CD4-positive, alpha-beta T cell treated with Interleukin-15 for 4 hours (primary cell): ENCODE measurements around the gene FIBCD1.

Experiments used
- DNase-seq: peaks from one replicate; pipeline ENCODE4 v3.0.0-alpha.2; 2020; ENCODE audit warnings: low spot score

FIBCD1 gene

DNA sequence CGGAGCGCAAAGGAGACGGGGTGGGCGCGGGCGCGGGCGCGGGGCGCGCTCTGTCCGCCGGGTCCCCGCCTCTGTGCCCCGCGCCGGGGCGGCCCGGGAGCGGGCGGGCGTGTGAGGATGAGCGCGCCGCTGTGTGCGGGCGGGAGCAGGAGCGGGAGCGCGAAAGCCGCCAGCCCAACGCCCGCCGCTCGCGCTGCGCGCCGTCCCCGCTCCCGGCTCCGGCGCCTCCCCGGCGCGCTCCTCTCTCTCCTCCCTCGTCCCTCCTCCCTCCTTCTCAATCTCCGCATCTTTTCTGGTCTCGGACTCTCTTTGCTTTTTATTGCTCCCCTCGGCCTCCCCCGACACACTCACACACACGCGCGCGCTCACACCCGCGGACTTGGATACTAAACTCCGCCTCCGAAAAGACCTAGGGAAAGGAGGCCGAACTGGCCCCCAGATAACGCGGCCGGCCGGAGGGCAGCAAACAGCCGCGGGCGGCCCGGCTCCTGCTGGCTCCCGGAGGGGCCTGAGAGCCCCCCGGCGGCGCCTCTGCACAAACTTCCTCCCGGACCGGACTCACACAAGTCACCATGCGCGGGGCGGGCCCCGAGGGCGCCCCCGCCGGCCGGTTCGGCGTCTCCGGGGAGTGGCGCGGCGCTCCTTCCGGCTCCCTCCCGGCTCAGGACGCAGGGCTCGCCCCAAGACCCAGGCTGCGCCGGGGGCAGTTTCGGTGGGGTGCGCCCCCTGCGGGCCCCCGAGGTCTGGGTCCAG, at the start of gene FIBCD1:
Gene FIBCD1 (minus strand): TSS at position 596 of the 753 bp plus-strand sequence. CDS start 640 bp downstream, outside the sequence.
- DNase-seq: no peak

DNA sequence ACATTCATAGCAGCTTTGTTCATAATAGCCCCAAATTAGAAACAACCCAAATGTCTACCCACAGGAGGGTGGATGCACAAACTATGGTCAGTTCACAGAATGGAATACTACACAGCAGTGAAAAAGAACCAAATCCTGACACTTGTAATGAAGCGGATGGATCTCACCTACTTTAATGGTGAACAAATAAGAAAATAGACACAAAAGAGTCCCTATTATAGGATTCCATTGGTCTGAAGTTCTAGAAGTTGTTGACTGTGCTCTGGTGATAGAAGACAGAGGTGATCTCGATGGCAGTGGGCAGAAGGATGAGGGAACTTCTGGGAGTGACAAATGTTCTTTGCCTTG, 49.3 kb upstream of the FIBCD1 start:
- no peak for DNase-seq

- no peak for DNase-seq
Observed at GRCh38 chr9:130987738-130988399, 48.8 kb upstream of the FIBCD1 start.

DNA sequence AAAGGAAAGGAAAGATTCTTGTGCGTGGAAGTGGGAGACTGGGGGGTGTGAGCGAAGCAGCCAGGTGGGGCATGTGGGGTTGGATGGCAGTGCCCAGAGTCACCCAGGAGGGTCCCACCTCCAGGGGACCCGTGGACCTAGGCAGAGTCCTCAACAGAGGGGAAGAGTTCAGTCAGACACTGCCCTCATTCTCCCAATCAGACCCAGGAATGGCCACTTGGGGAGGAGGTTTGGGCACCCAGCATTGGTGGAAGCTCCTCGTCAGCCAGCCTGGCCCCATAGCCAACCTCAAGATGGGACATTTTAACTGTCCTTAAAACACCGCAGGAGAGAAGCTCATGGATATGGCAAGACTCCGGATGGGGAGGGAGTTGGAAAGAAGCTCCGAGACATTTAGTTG, 48.0 kb upstream of the FIBCD1 start:
- DNase-seq: no peak

DNA sequence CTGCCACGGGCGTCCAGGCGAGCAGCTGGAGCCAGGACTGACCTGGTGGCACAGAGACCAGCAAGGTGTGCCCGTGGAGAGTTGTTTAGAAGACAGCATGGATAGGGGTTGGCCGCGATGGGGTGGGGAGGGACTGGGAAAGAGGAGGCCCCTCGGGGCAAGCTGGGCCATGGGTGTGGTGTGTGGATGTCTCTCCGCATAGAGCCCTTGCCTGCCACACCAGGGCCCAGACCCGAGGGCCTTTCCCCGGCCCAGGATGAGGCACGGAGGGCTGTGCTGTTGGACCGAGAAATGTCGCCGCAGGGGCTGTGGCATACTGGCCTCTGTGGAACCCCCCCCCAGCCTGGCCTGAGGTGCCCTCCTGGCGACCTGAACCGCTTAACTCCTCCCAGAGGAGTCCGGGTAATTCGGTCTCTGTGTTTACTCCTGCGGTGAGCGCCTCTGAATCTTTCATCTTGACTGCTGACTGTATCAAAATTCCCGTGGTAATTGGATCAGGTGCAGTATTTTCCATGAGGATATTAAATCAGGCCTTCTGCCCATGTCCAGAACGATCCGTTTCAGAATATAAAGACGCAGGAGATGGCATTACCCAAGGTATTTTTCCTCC, 47.4 kb upstream of the FIBCD1 start:
- DNase-seq: no peak

- DNase-seq: no peak
Observed at GRCh38 chr9:130985606-130986162, 46.6 kb upstream of the FIBCD1 start.

DNA sequence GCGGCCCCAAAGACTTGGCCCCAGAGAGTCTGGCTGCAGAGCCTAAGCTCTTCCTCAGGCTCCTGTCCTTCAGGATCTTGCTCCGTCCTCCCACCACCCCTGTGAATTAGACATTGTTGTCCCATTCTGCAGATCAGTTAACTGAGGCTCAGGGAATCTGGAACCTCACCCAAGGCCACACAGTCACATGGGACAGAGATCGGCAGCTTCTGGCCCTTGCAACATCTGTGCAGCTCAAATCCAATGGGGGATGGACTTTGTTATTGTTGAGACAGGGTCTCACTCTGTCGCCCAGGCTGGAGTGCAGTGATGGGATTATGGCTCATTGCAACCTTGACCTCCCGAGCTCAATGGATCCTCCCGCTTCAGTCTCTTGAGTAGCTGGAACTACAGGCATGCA, 46.0 kb upstream of the FIBCD1 start:
- no peak for DNase-seq

GRCh38 chr9:130984521-130984920, 45.5 kb upstream of the FIBCD1 start:
- no peak for DNase-seq

DNA sequence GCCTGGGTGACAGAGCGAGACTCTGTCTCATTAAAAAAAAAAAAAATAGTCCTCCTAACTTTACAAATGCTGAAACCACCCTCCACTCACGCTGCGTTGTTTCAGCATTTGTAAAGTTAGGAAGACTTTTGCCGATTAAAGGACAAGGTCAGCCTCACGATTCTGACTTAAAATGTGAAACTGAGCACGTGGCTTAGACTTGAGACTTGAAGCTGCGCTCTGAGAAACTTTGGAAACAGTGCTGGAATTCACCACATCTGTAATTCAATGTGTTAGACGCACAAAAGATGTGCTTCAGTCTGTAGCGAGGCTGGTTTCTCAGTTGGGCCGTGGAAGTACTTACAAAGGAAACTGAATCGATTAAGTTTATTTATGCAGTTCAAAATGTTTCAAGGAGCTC, 44.9 kb upstream of the FIBCD1 start:
- no peak for DNase-seq

GRCh38 chr9:130983359-130983670, 44.3 kb upstream of the FIBCD1 start:
- no peak for DNase-seq

DNA sequence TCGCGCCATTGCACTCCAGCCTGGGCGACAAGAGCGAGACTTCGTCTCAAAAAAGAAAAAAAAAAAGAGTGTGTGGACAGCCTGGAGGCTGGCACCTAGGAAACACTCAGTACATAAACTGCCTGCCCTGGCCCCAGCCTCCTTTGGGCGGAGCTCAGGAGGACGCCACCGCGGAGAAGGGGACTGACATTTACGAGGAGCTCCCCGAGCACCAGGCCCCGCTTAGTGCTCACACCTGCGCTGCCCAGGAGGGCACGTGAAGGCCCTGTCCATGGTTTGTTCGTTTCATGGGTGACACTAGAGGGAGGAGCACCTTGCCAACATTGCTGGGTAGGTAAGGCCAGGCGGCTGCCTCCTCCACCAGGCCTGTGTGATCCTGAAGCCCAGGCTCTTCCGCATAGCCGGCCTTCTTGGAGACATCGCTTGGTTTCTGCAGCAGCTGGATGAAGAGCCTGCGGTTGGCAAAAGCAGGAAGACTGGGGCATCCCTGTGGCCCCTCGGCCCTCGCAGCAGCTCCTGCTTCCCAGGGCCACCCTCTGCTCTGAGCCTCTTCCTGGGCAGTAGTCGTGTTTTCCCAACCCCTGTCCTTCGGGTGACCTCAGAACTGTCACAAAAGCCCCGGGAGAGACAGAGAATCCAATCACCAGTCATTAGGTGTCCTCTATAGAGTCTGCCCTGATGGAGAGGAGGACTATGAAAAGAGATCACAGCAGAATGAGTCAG, 43.8 kb upstream of the FIBCD1 start:
- DNase-seq: no peak

DNA sequence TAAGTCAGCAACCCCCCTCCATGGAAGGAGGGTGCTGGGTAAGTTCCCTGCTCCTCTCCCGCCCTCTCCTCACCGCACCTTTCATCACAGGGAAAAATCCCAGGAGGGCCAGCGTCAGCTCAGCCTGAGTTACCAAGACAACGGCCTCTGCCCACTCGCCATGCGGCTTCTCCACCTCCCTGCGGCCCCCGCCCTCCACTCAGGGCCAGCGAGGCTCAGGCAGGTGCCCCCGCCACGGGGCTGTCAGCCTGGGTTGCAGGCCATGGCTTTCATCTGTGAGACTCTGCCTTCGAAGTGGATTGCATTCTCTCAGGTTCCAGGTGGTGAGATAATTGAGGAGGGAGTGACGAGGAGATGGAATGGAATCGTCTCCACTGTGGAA, 42.7 kb upstream of the FIBCD1 start:
- DNase-seq: no peak

- DNase-seq: no peak
Observed at GRCh38 chr9:130981002-130981755, 42.1 kb upstream of the FIBCD1 start.

GRCh38 chr9:130980526-130980925, 41.5 kb upstream of the FIBCD1 start:
- no peak for DNase-seq

GRCh38 chr9:130979591-130980385, 40.7 kb upstream of the FIBCD1 start:
- no peak for DNase-seq

DNA sequence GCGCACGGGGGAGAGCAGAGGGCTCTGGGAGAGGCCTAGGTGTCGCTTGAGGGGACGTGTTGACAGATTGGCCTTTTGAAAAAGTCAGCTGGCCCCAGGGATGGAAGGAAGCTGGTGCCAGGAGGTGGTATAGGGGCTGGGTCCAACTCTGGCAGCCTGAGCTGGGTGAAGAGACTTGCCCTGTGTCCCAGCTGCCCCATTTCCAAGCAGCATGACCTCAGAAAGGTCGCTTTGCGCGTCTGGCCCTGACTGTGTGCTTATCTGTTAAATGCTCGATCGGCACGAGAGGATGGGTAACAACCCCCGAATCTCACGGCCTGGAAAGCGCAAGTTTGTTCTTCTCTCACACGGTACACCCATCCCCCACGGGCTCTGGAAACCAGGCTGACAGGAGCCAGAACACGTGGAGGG, 38.8 kb upstream of the FIBCD1 start:
- no peak for DNase-seq

GRCh38 chr9:130975932-130976841, 37.1 kb upstream of the FIBCD1 start:
- no peak for DNase-seq

GRCh38 chr9:130975156-130975555, 36.1 kb upstream of the FIBCD1 start:
- no peak for DNase-seq

DNA sequence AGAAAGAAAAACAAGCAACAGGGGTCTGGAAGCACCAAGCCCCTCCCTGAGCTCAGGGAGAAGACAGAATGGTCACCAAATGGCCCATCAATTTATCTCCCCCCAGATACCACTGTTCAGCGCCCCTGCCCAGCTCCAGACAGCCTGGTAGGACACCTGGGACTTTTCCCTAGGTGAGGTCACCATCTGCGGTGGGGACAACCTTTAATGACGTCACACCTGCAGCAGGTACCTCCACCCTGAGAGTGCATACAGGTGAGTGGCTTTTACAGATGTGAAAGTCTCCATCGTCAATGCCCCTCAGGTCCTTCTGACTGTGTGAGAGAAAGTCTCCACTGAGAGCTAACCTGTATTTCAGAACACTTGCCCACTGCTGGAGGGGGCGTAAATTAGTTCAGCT, 35.6 kb upstream of the FIBCD1 start:
- DNase-seq: no peak

- no peak for DNase-seq
Observed at GRCh38 chr9:130973686-130974281, 34.7 kb upstream of the FIBCD1 start.
